Activated CD8-positive, alpha-beta memory T cell treated with anti-CD3 and anti-CD28 coated beads for 1 hour (primary cell): ENCODE results near the gene PPP1R37.
A peak's percentile ranks its signal among the peaks of the same experiment; 100 is the strongest.

Experiments
- DNase-seq, 2 donors: peaks; one replicate each; pipeline ENCODE4 v3.0.0-alpha.2; 2020; ENCODE audit warnings: low read depth in 1 of 2; ENCODE audit errors: extremely low read depth in 1 of 2

The PPP1R37 gene

GRCh38 chr19:45166723-45167252 is 73.8 kb downstream of the PPP1R37 start:
- no peak for DNase-seq

GRCh38 chr19:45168767-45169351 is 75.9 kb downstream of the PPP1R37 start:
- no peak for DNase-seq

- DNase-seq: no peak
These were observed 76.6 kb downstream of the PPP1R37 start for GRCh38 chr19:45169602-45170001.

- DNase-seq: no peak
These were observed 77.4 kb downstream of the PPP1R37 start for GRCh38 chr19:45170146-45171106.

GRCh38 chr19:45171211-45171623 is 78.2 kb downstream of the PPP1R37 start:
- no peak for DNase-seq

- no peak for DNase-seq
These were observed 79.2 kb downstream of the PPP1R37 start for GRCh38 chr19:45172173-45172572.

GRCh38 chr19:45172611-45173208 is 79.7 kb downstream of the PPP1R37 start:
- DNase-seq: no peak

GRCh38 chr19:45173816-45174215 is 80.8 kb downstream of the PPP1R37 start:
- no peak for DNase-seq

GRCh38 chr19:45175515-45176345 is 82.8 kb downstream of the PPP1R37 start:
- no peak for DNase-seq

- DNase-seq: no peak
These were observed 84.9 kb downstream of the PPP1R37 start, which contains the start of gene TRAPPC6A for GRCh38 chr19:45177817-45178261. Gene TRAPPC6A (minus strand): TSS chr19:45178237. CDS start chr19:45178218, 19 bp downstream.

- peak; percentile 98 to 99 for DNase-seq
These were observed 85.5 kb downstream of the PPP1R37 start, which contains the start of gene BLOC1S3 for GRCh38 chr19:45178262-45179071. Gene BLOC1S3 (plus strand): TSS chr19:45178784. CDS start chr19:45179297, 513 bp downstream.

- no peak for DNase-seq
These were observed 86.3 kb downstream of the PPP1R37 start for GRCh38 chr19:45179072-45179891.

GRCh38 chr19:45179892-45180370 is 87.0 kb downstream of the PPP1R37 start:
- DNase-seq: no peak

- no peak for DNase-seq
These were observed 88.0 kb downstream of the PPP1R37 start for GRCh38 chr19:45180936-45181335.

GRCh38 chr19:45182758-45183157 is 89.8 kb downstream of the PPP1R37 start:
- no peak for DNase-seq

- no peak for DNase-seq
These were observed 91.1 kb downstream of the PPP1R37 start for GRCh38 chr19:45184115-45184514.

GRCh38 chr19:45186509-45187334 is 93.7 kb downstream of the PPP1R37 start:
- no peak for DNase-seq
